ENCODE results near the gene DDX49. TPM values are rescaled to one million over a fixed set of nuclear protein-coding genes. Genes with fewer than 3 reads are reported as not detected.
"Not testable (repeated sequence)": the region's sequence is repeated elsewhere in the genome, so short reads cannot be mapped to it uniquely, and the experiment has no call there.

DDX49 gene
- total RNA-seq, 1 experiment from 2014 or later = 214 TPM

GRCh38 chr19:18946335-18946734, 26.8 kb downstream of the DDX49 start:
- DNase-seq = no peak
- Histone ChIP-seq H3K36me3 (peaks cover 5% of the 10 kb centered on the region), H3K4me3 (no peak overlapping the region), H3K9me3 (no peaks in the 10 kb centered on the region), H3K27me3 (no peaks in the 10 kb centered on the region)

GRCh38 chr19:18946918-18947317, 27.4 kb downstream of the DDX49 start:
- Histone ChIP-seq H3K27me3 (no peaks in the 10 kb centered on the region), H3K4me3 (no peak overlapping the region), H3K36me3 (peaks cover 5% of the 10 kb centered on the region), H3K9me3 (no peaks in the 10 kb centered on the region)
- no peak for DNase-seq

GRCh38 chr19:18948075-18948975, 28.8 kb downstream of the DDX49 start:
- Histone ChIP-seq H3K27me3 (no peaks in the 10 kb centered on the region), H3K9me3 (no peaks in the 10 kb centered on the region), H3K4me3 (no peak overlapping the region), H3K36me3 (peaks cover 5% of the 10 kb centered on the region)
- DNase-seq = no peak

GRCh38 chr19:18948976-18949356, 29.5 kb downstream of the DDX49 start:
- Histone ChIP-seq H3K36me3 (peaks cover 5% of the 10 kb centered on the region), H3K9me3 (no peaks in the 10 kb centered on the region), H3K4me3 (no peak overlapping the region), H3K27me3 (no peaks in the 10 kb centered on the region)
- no peak for DNase-seq

- Histone ChIP-seq H3K36me3 (peaks cover 5% of the 10 kb centered on the region), H3K4me3 (no peak overlapping the region), H3K27me3 (no peaks in the 10 kb centered on the region), H3K9me3 (no peaks in the 10 kb centered on the region)
- DNase-seq = no peak
Measured at GRCh38 chr19:18949858-18950257, 30.3 kb downstream of the DDX49 start.

- no peaks in the 10 kb centered on the region for H3K27me3 ChIP-seq
- DNase-seq = no peak
- peaks cover 3% of the 10 kb centered on the region for H3K36me3 ChIP-seq
- no peaks in the 10 kb centered on the region for H3K9me3 ChIP-seq
- no peak overlapping the region for H3K4me3 ChIP-seq
Measured at GRCh38 chr19:18951721-18952281, 32.3 kb downstream of the DDX49 start.

- not testable (repeated sequence) for DNase-seq, H3K9me3 ChIP-seq, H3K36me3 ChIP-seq, H3K27me3 ChIP-seq, H3K4me3 ChIP-seq
Measured at GRCh38 chr19:18952364-18953003, 33.0 kb downstream of the DDX49 start.

- H3K27me3 ChIP-seq = no peaks in the 10 kb centered on the region; the same call in 1 of the 2 replicates
- H3K4me3 ChIP-seq = no peak overlapping the region
- no peak for DNase-seq
- no peaks in the 10 kb centered on the region for H3K9me3 ChIP-seq
- H3K36me3 ChIP-seq = no peaks in the 10 kb centered on the region
Measured at GRCh38 chr19:18954094-18954493, 34.6 kb downstream of the DDX49 start.

GRCh38 chr19:18955042-18955441, 35.5 kb downstream of the DDX49 start:
- Histone ChIP-seq H3K36me3 (no peaks in the 10 kb centered on the region), H3K27me3 (no peaks in the 10 kb centered on the region; the same call in 1 of the 2 replicates), H3K4me3 (no peak overlapping the region), H3K9me3 (no peaks in the 10 kb centered on the region)
- no peak for DNase-seq

GRCh38 chr19:18960370-18960769, 40.9 kb downstream of the DDX49 start:
- no peak for DNase-seq
- Histone ChIP-seq H3K27me3 (no peaks in the 10 kb centered on the region; the same call in none of the 2 replicates), H3K36me3 (no peaks in the 10 kb centered on the region), H3K9me3 (no peaks in the 10 kb centered on the region), H3K4me3 (no peak overlapping the region)

- Histone ChIP-seq H3K27me3 (no peaks in the 10 kb centered on the region; the same call in none of the 2 replicates), H3K4me3 (no peak overlapping the region), H3K9me3 (no peaks in the 10 kb centered on the region), H3K36me3 (no peaks in the 10 kb centered on the region)
- DNase-seq = no peak
Measured at GRCh38 chr19:18961767-18962620, 42.5 kb downstream of the DDX49 start.

- H3K27me3 ChIP-seq = no peaks in the 10 kb centered on the region; the same call in none of the 2 replicates
- no peaks in the 10 kb centered on the region for H3K9me3 ChIP-seq
- no peaks in the 10 kb centered on the region for H3K36me3 ChIP-seq
- DNase-seq = no peak
- no peak overlapping the region for H3K4me3 ChIP-seq
Measured at GRCh38 chr19:18964121-18964520, 44.6 kb downstream of the DDX49 start.

- Histone ChIP-seq H3K4me3 (no peak overlapping the region), H3K27me3 (no peaks in the 10 kb centered on the region), H3K9me3 (no peaks in the 10 kb centered on the region), H3K36me3 (no peaks in the 10 kb centered on the region)
- no peak for DNase-seq
Measured at GRCh38 chr19:18966307-18966706, 46.8 kb downstream of the DDX49 start.

GRCh38 chr19:18967358-18968146, 48.0 kb downstream of the DDX49 start:
- no peak overlapping the region for H3K4me3 ChIP-seq
- H3K27me3 ChIP-seq = no peaks in the 10 kb centered on the region
- peak; percentile 77 for DNase-seq
- H3K36me3 ChIP-seq = no peaks in the 10 kb centered on the region
- no peaks in the 10 kb centered on the region for H3K9me3 ChIP-seq

GRCh38 chr19:18969931-18970659, 50.6 kb downstream of the DDX49 start:
- Histone ChIP-seq H3K36me3 (no peaks in the 10 kb centered on the region), H3K27me3 (no peaks in the 10 kb centered on the region), H3K4me3 (no peak overlapping the region), H3K9me3 (no peaks in the 10 kb centered on the region)
- DNase-seq = peak; percentile 37
